ENCODE results near the gene CHMP1B.

GRCh38 chr18:11874676-11875075 is 23.5 kb downstream of the CHMP1B start:
- TF ChIP-seq CTCF (IDR thresholded peaks at IDR 0.05), result no peak
- no peak for TF ChIP-seq POLR2A (IDR thresholded peaks at IDR 0.05)
- no peak for TF ChIP-seq POLR2AphosphoS5 (IDR thresholded peaks at IDR 0.05)
- TF ChIP-seq EP300 (IDR thresholded peaks at IDR 0.05), result no peak
